Neuronal stem cell (in vitro differentiated cells): ENCODE results near the gene AFTPH. TPM values are rescaled to one million over a fixed set of nuclear protein-coding genes. Genes with fewer than 3 reads are reported as not detected.

Experiments
- DNase-seq: peaks from one replicate; pipeline ENCODE4 v3.0.0-alpha.2; 2013; ENCODE audit warnings: low spot score
- H2AFZ ChIP-seq: one replicate; pipeline ENCODE4 v1.6.1; 2013; ENCODE audit warnings: mild to moderate bottlenecking, low read length, inconsistent platforms
- H2AK5ac ChIP-seq: 2 replicates; pipeline ENCODE4 v1.6.1; 2013; ENCODE audit warnings: low read depth, mild to moderate bottlenecking, inconsistent platforms, low read length, moderate library complexity, mixed read lengths
- H2BK120ac ChIP-seq: 2 replicates; pipeline ENCODE4 v1.6.1; 2013; ENCODE audit warnings: low read depth, mild to moderate bottlenecking, inconsistent platforms, low read length, moderate library complexity, mixed read lengths
- H2BK12ac ChIP-seq: one replicate; pipeline ENCODE4 v1.6.1; 2013; ENCODE audit warnings: low read length, inconsistent platforms
- H2BK15ac ChIP-seq: 2 replicates; pipeline ENCODE4 v1.6.1; 2013; ENCODE audit warnings: mild to moderate bottlenecking, low read length, inconsistent platforms, mixed read lengths
- H2BK5ac ChIP-seq: one replicate; pipeline ENCODE4 v1.6.1; 2013; ENCODE audit warnings: inconsistent platforms, mild to moderate bottlenecking, low read length, moderate library complexity
- H3K14ac ChIP-seq: one replicate; pipeline ENCODE4 v1.6.1; 2013; ENCODE audit warnings: low read length, inconsistent platforms
- H3K18ac ChIP-seq: 2 replicates; pipeline ENCODE4 v1.6.1; 2013; ENCODE audit warnings: low read length, inconsistent platforms
- H3K23ac ChIP-seq: 2 replicates; pipeline ENCODE4 v1.6.1; 2013; ENCODE audit warnings: low read depth, mild to moderate bottlenecking, mixed read lengths, low read length, inconsistent platforms; ENCODE audit not compliant: poor library complexity
- H3K27ac ChIP-seq: replicated peaks from 3 replicates; pipeline ENCODE4 v1.5.1; 2013; ENCODE audit warnings: low read length, inconsistent platforms
- H3K27me3 ChIP-seq, 3 experiments: 2 replicates each; pipeline ENCODE4 v1.6.1; 2013; ENCODE audit warnings: low read length in 3 of 3, mild to moderate bottlenecking in 2 of 3, inconsistent platforms in 1 of 3, low read depth in 1 of 3, mixed read lengths in 1 of 3, moderate library complexity in 1 of 3; ENCODE audit not compliant: control insufficient read depth in 3 of 3, insufficient read depth in 3 of 3
- H3K36me3 ChIP-seq, 2 donors: replicated peaks in 1 of 2; 2 replicates each; pipeline ENCODE4 v1.6.1; 2013; ENCODE audit warnings: low read length in 2 of 2; ENCODE audit not compliant: control insufficient read depth in 2 of 2, insufficient read depth in 2 of 2
- H3K4ac ChIP-seq: 2 replicates; pipeline ENCODE4 v1.6.1; 2013; ENCODE audit warnings: inconsistent platforms, mild to moderate bottlenecking, low read length, moderate library complexity
- H3K4me1 ChIP-seq, 2 donors: 1 replicate in 1 of 2; 2 replicates in 1 of 2; pipeline ENCODE4 v1.6.1; 2013; ENCODE audit warnings: low read length in 2 of 2, low read depth in 1 of 2; ENCODE audit not compliant: control insufficient read depth in 2 of 2, insufficient read depth in 1 of 2
- H3K4me2 ChIP-seq: one replicate; pipeline ENCODE4 v1.6.1; 2013; ENCODE audit warnings: mild to moderate bottlenecking, low read length, inconsistent platforms; ENCODE audit not compliant: insufficient read depth, poor library complexity, severe bottlenecking
- H3K4me3 ChIP-seq, 2 donors: 2 replicates each; pipeline ENCODE4 v1.5.1; 2013; ENCODE audit warnings: low read length in 2 of 2, mild to moderate bottlenecking in 2 of 2, inconsistent platforms in 1 of 2, moderate library complexity in 1 of 2
- H3K79me1 ChIP-seq: one replicate; pipeline ENCODE4 v1.6.1; 2013; ENCODE audit warnings: low read depth, mild to moderate bottlenecking, inconsistent platforms, low read length, moderate library complexity
- H3K9ac ChIP-seq: one replicate; pipeline ENCODE4 v1.6.1; 2013; ENCODE audit warnings: mild to moderate bottlenecking, low read depth, low read length, inconsistent platforms; ENCODE audit not compliant: poor library complexity
- H3K9me3 ChIP-seq, 2 donors: replicated peaks in 1 of 2; 2 replicates each; pipeline versions ENCODE3 to v1.6.1; 2013; ENCODE audit warnings: low read length in 2 of 2, mild to moderate bottlenecking in 2 of 2, inconsistent platforms in 1 of 2, low read depth in 1 of 2, mixed read lengths in 1 of 2, moderate library complexity in 1 of 2; ENCODE audit not compliant: control insufficient read depth in 2 of 2, insufficient read depth in 1 of 2
- H4K8ac ChIP-seq: one replicate; pipeline ENCODE4 v1.6.1; 2013; ENCODE audit warnings: low read depth, mild to moderate bottlenecking, inconsistent platforms, low read length, moderate library complexity
- H4K91ac ChIP-seq: one replicate; pipeline ENCODE4 v1.6.1; 2013; ENCODE audit warnings: low read length, low read depth, mild to moderate bottlenecking, inconsistent platforms; ENCODE audit not compliant: poor library complexity
- WGBS, 2 donors: extraction: QIAGEN DNeasy Blood & Tissue Kit; methylation state at CpG; one replicate each; pipeline ENCODE4 v1.1.7; 2013; ENCODE audit warnings: missing lambda C conversion rate in 2 of 2, mixed read lengths in 1 of 2; ENCODE audit not compliant: insufficient read length in 2 of 2, insufficient replicate concordance in 1 of 2; ENCODE audit errors: extremely low coverage in 2 of 2; 5-methylcytosine and 5-hydroxymethylcytosine counted together
- small RNA-seq: library from polyadenylated mRNA; stranded (forward); fragments of <200 nt; extraction: miRNeasy Mini kit (QIAGEN cat#:217004); gene quantifications from one replicate; pipeline ENCODE3, GENCODE V24; 2013; ENCODE audit not compliant: insufficient read depth

The AFTPH gene

DNA sequence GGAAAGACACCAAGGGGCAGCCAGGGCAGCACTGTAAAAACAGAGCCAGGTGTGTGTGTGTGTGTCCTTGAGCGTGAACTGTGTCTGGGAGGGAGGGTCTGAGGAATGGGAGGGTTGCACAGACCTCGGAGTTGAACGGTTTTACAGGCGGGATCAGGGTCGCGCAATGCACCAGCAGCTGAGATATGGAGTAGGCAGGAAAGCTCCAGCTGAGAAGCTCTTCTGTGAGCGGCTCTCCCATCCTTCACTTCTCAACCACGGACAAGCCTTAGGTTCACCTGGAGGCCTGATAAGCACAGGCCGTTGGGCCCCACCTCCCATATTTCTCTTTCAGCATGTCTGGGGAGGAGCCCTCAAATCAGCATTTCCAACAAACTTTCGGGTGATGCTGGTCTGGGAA, 117.5 kb downstream of the AFTPH start:
- Histone ChIP-seq H3K4me2 (no peak overlapping the region), H3K18ac (no peak overlapping the region), H3K79me1 (peaks cover 4% of the 10 kb centered on the region), H2AK5ac (no peak overlapping the region), H2BK5ac (no peak overlapping the region), H3K36me3 (peaks cover 3 to 10% of the 10 kb centered on the region in 2 donors), H3K23ac (no peak overlapping the region), H2BK12ac (no peak overlapping the region), H2BK120ac (no peak overlapping the region), H3K4me1 (peaks cover 34 to 35% of the 10 kb centered on the region in 2 donors), H2BK15ac (no peak overlapping the region), H4K8ac (no peak overlapping the region), H3K27me3 (no peaks in the 10 kb centered on the region), H3K9ac (no peak overlapping the region), H3K4me3 (no peak overlapping the region), H3K4ac (no peak overlapping the region), H4K91ac (no peak overlapping the region), H3K9me3 (no peaks in the 10 kb centered on the region), H3K27ac (no peak overlapping the region), H3K14ac (no peak overlapping the region), H2AFZ (no peak overlapping the region)
- DNase-seq: no peak
- no CpG with 5 or more reads among the region's 10 CpGs for WGBS, 2 donors

Small RNA genes lying within 50 kb of the gene (small RNA-seq; reads per million reads assigned to genes)
- not detected for gene RNU6-100P
